ENCODE data around the gene USP22. TPM values are rescaled to one million over a fixed set of nuclear protein-coding genes. Genes with fewer than 3 reads are reported as not detected.

The USP22 gene
- total and polyA plus RNA-seq, 9 donors, result 75.2 to 246 (median 197) TPM

DNA sequence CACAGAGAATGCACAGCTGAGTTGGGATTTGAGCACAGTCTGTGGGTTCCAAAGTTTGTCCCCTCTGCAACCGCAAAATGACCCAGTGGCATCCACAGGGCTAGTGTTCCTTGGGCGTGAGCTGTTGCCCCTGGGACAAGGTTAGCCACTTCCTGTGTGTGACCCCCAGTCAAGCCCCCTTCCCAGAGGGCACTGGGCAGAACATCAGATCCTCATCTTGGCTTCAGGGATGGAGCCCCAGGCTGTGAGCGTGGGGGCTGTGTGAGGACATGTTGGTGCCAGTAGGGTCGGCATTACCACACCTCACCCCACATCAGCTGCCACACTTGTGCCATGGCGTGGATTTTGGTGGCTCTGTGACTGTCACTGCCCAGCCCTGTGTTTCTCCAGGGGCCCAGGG is 55.3 kb downstream of the USP22 start:
- Histone ChIP-seq H3K27me3 (no peaks in the 10 kb centered on the region), H3K9me3 (no peaks in the 10 kb centered on the region), H3K4me1 (ENCODE audit: insufficient read depth) (no peaks in the 10 kb centered on the region), H3K4me3 (no peak overlapping the region), H3K36me3 (no peaks in the 10 kb centered on the region), H3K27ac (no peak overlapping the region)
- intact Hi-C loops (cut with DNase I), result no loop called here
- TF ChIP-seq CTCF (IDR thresholded peaks at IDR 0.05), result no peak
- TF ChIP-seq EP300 (IDR thresholded peaks at IDR 0.05), result no peak
- TF ChIP-seq POLR2A (IDR thresholded peaks at IDR 0.05), result no peak
- 90 to 94% (median 93%) methylated on average over 5 of the region's 5 CpGs for WGBS, 3 donors
- no peak for DNase-seq

DNA sequence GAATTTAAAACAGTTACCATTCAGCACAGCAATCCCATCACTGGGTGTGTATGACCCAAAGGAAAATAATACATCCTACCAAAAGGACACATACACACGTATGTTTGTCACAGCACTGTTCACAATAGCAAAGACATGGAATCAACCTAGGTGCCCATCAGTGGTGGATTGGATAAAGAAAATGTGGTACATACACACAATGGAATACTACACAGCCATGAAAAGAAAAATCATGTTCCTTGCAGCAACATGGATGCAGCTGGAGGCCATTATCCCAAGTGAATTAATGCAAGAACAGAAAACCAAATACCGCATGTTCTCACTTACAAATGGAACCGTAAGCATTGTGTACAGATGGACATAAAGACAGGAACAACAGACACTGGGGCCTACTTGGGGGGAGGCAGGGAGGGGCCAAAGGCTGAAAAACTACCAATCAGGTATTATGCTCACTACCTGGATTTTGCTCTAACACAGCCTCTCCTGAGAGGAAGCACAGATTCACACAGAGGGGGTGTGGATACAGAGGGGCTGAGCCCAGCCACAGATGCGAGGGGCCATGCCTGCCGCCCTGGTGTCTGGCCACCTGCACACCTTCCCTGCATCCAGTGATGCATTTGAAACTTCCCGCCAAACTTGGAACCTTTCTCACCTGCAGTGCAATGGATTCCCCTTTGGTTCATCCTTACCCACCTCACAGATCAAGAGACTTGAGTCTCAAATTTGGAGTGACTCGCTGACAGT is 55.9 kb downstream of the USP22 start:
- 94 to 96% (median 95%) methylated on average over 7 of the region's 7 CpGs for WGBS, 3 donors
- no peak overlapping the region for H3K27ac ChIP-seq
- DNase-seq, result no peak
- no peaks in the 10 kb centered on the region for H3K4me1 ChIP-seq (ENCODE audit: insufficient read depth)
- no peaks in the 10 kb centered on the region for H3K9me3 ChIP-seq
- H3K4me3 ChIP-seq, result no peak overlapping the region
- H3K36me3 ChIP-seq, result no peaks in the 10 kb centered on the region
- H3K27me3 ChIP-seq, result no peaks in the 10 kb centered on the region
- TF ChIP-seq CTCF (IDR thresholded peaks at IDR 0.05) (no peak), EP300 (IDR thresholded peaks at IDR 0.05) (no peak), POLR2A (IDR thresholded peaks at IDR 0.05) (no peak)
- intact Hi-C loops (cut with DNase I), result no loop called here

GRCh38 chr17:20983359-20983637 is 59.5 kb downstream of the USP22 start:
- intact Hi-C loops (cut with DNase I), result no loop called here
- DNase-seq, result no peak
- H3K4me3 ChIP-seq, result no peak overlapping the region
- no peaks in the 10 kb centered on the region for H3K27me3 ChIP-seq
- no peaks in the 10 kb centered on the region for H3K9me3 ChIP-seq
- WGBS, 3 donors, result 81 to 89% (median 89%) methylated on average over 3 of the region's 3 CpGs
- no peak for TF ChIP-seq EP300 (IDR thresholded peaks at IDR 0.05)
- no peak for TF ChIP-seq POLR2A (IDR thresholded peaks at IDR 0.05)
- TF ChIP-seq CTCF (IDR thresholded peaks at IDR 0.05), result no peak
- no peaks in the 10 kb centered on the region for H3K4me1 ChIP-seq (ENCODE audit: insufficient read depth)
- H3K36me3 ChIP-seq, result no peaks in the 10 kb centered on the region
- no peak overlapping the region for H3K27ac ChIP-seq

DNA sequence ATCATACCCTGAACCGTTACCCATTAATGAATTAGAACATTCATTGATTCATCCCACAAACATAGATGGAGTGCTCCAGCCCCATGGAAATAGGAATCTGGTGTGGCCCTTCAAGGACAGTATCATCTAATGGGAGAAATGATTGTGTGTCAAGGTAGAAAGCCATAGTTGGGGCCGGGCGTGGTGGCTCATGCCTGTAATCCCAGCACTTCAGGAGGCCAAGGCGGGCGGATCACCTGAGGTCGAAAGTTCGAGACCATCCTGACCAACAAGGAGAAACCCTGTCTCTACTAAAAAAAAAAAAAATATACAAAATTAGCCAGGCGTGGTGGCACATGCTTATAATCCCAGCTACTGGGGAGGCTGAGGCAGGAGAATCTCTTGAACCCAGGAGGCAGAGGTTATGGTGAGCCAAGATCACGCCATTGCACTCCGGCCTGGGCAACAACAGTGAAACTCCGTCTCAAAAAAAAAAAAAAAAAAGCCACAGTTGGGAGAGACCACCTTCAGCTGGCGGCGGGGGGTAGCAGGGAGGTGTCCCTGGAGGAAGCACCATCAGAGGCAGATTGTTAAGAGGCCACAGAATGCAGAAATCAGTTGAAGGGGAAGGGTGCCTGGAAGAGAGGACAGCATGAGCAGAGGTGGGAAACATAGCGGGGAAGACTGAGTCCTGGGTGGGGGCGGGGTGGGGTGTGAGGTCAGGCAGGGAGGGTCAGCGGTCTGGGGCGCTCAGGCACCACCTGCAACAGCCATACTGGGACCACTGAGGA is 60.0 kb downstream of the USP22 start:
- intact Hi-C loops (cut with DNase I), result no loop called here
- H3K27ac ChIP-seq, result no peak overlapping the region

More for the DNA sequence above, 60.0 kb downstream of the USP22 start:
- Histone ChIP-seq H3K4me3 (no peak overlapping the region), H3K9me3 (no peaks in the 10 kb centered on the region), H3K27me3 (no peaks in the 10 kb centered on the region), H3K36me3 (no peaks in the 10 kb centered on the region), H3K4me1 (ENCODE audit: insufficient read depth) (no peaks in the 10 kb centered on the region)
- DNase-seq, result no peak
- TF ChIP-seq EP300 (IDR thresholded peaks at IDR 0.05), result no peak
- no peak for TF ChIP-seq POLR2A (IDR thresholded peaks at IDR 0.05)
- TF ChIP-seq CTCF (IDR thresholded peaks at IDR 0.05), result no peak
- 91 to 94% (median 92%) methylated on average over 17 of the region's 17 CpGs for WGBS, 3 donors
